SK-N-MC (cell line): ENCODE measurements around the gene C9orf152.
"Not testable (repeated sequence)": the region's sequence is repeated elsewhere in the genome, so short reads cannot be mapped to it uniquely, and the experiment has no call there.

ENCODE experiments used
- DNase-seq: peaks from one replicate; pipeline ENCODE4 v3.0.0-alpha.2; 2011; ENCODE audit warnings: low read depth, low spot score
- H3K27ac ChIP-seq: fragments of 200-600 bp; sonication (generic); 2 replicates; pipeline ENCODE4 v1.5.1; 2016; ENCODE audit warnings: mixed run types
- H3K36me3 ChIP-seq: fragments of 200-600 bp; sonication (generic); 2 replicates; pipeline ENCODE4 v1.6.1; 2017; ENCODE audit warnings: antibody characterized with exemption, low read length, mixed read lengths; ENCODE audit not compliant: insufficient read depth
- H3K4me3 ChIP-seq: fragments of 200-600 bp; sonication (generic); 2 replicates; pipeline ENCODE4 v1.5.1; 2016
- H3K9ac ChIP-seq: fragments of 200-600 bp; sonication (generic); 2 replicates; pipeline ENCODE4 v1.8.0; 2017; ENCODE audit warnings: mixed run types, mixed read lengths; ENCODE audit not compliant: insufficient read length
- H3K9me3 ChIP-seq: fragments of 200-600 bp; sonication (generic); 2 replicates; pipeline ENCODE4 v1.6.1; 2017; ENCODE audit warnings: low read depth, mild to moderate bottlenecking, antibody characterized with exemption, low read length, moderate library complexity, mixed read lengths
- EZH2 ChIP-seq: fragments of 200-600 bp; sonication (generic); IDR thresholded peaks from one replicate; pipeline ENCODE4 v1.6.1; 2017; ENCODE audit warnings: antibody characterized with exemption
- FOXP2 ChIP-seq: optimal IDR thresholded peaks from 2 replicates; pipeline ENCODE3; 2011; ENCODE audit warnings: mild to moderate bottlenecking, moderate library complexity; ENCODE audit not compliant: insufficient read depth; ENCODE audit errors: extremely low read length, control extremely low read depth
- POLR2AphosphoS5 ChIP-seq: IDR thresholded peaks from 2 replicates; pipeline ENCODE4 v1.6.1; 2012; ENCODE audit warnings: mild to moderate bottlenecking, low read depth, low read length, borderline replicate concordance

C9orf152 gene, protein sequence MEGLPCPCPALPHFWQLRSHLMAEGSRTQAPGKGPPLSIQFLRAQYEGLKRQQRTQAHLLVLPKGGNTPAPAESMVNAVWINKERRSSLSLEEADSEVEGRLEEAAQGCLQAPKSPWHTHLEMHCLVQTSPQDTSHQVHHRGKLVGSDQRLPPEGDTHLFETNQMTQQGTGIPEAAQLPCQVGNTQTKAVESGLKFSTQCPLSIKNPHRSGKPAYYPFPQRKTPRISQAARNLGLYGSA

DNA sequence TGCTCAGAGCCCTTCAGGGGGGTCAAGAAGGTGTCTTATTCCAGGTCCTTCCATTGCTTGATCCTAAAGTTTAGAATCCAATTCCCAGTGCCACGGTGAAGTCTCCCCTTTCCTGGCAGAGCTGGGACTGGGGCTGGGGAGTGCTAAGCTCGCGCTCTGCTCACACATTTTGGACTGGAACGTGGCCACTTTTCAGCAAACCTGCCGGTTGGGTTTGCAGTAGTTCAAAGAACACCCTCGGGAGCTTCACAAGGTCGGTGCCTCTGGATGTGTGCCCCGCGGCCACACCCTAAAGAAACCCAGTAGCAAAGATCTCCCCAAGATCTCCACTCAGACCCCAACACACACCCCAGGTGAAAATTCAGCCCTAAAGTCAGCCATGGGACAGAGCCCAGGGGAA, at the start of gene C9orf152:
TSS of gene C9orf152 (minus strand) at position 129 of the 400 bp plus-strand sequence. CDS start 580 bp downstream, outside the sequence.
- H3K9ac ChIP-seq, result no peak within 1 kb of the TSS
- H3K36me3 ChIP-seq, result no peaks in the 10 kb centered on the region
- no peak for DNase-seq
- H3K4me3 ChIP-seq, result no peak within 1 kb of the TSS
- no peak within 1 kb of the TSS for H3K27ac ChIP-seq
- no peaks in the 10 kb centered on the region for H3K9me3 ChIP-seq
- TF ChIP-seq EZH2, result no peak
- TF ChIP-seq FOXP2, result no peak
- no peak for TF ChIP-seq POLR2AphosphoS5

DNA sequence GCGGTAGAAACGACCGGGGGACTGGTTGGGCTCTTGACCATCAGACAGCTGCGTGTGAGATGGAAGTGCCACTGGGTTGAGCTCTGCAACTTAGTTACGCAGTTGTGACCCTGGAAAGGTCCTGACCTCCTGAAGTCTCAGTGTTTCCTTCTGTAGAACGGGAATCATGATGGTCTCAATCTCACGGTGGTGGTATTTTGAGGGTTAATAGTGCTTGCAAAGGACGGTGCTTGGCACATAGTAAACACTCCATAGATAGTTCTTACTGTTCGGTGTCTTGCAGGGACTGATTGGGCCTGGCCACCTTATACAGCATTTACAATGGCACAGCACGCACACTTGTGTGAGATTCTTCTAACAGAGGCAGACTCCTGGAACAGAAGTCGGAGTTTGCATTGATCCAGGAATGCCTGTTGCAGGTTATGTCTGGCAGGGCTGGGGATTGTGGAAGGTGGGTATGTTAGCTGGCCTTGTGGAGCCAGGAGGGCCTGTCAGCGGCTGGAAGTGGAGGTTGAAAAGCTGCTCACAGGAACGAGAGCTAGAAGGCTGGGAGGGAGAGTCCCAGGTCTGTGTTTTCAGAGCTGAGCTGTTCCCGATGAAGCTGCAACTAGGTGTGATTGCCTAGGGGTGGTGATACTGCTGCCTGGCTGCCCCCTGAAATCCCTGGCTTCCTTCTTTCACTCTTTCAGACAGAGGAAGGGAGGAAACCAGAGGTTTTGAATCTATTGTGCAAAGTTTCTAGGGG, 49.3 kb upstream of the C9orf152 start:
- Histone ChIP-seq H3K4me3 (peak overlapping the region; percentile 93), H3K9me3 (no peaks in the 10 kb centered on the region), H3K27ac (peak overlapping the region; percentile 29; the same call in 1 of the 2 replicates), H3K36me3 (peaks cover 4% of the 10 kb centered on the region; the same call in 1 of the 2 replicates), H3K9ac (peak overlapping the region; percentile 69)
- DNase-seq, result no peak
- TF ChIP-seq POLR2AphosphoS5 (no peak), EZH2 (no peak), FOXP2 (no peak)

DNA sequence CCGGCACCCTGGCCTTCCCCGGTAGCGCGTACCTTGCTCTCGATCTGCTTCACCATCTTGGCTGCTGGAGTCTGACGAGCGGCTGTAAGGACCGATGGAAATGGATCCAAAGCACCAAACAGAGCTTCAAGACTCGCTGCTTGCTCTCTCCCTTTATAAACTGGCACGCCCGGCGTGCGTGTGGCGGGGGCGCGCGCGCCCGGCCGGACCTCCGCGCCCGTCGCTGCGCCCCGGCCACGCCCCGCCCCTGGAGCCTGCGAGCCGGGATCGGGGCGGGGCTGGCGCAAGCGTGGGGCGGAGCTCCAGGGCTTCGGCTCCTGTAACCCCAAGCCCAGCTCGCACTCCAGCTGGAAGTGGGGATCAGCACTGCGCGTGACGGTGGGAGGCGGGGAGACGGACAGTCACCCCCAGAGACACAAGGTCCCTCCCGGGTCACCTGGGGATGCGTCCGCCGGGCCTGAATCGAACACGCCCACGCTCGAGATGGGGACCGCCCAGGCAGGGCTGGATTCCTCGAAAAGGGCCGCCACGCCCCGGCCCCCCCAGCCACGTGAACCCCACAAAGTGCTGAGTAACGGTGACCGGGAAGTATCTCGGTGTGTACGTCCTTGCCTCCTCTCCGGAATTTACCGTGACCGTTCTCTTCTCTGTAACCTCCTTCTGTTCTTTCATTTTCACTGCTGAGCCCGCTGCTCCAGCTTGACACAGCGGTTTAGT, 48.6 kb upstream of the C9orf152 start, which contains the start of gene TXN:
TSS of gene TXN (minus strand) at position 128 of the 717 bp plus-strand sequence. CDS start at position 56, 72 bp downstream.
- peak within 1 kb of the TSS; percentile 93 for H3K4me3 ChIP-seq
- DNase-seq, result peak; percentile 58

DNA sequence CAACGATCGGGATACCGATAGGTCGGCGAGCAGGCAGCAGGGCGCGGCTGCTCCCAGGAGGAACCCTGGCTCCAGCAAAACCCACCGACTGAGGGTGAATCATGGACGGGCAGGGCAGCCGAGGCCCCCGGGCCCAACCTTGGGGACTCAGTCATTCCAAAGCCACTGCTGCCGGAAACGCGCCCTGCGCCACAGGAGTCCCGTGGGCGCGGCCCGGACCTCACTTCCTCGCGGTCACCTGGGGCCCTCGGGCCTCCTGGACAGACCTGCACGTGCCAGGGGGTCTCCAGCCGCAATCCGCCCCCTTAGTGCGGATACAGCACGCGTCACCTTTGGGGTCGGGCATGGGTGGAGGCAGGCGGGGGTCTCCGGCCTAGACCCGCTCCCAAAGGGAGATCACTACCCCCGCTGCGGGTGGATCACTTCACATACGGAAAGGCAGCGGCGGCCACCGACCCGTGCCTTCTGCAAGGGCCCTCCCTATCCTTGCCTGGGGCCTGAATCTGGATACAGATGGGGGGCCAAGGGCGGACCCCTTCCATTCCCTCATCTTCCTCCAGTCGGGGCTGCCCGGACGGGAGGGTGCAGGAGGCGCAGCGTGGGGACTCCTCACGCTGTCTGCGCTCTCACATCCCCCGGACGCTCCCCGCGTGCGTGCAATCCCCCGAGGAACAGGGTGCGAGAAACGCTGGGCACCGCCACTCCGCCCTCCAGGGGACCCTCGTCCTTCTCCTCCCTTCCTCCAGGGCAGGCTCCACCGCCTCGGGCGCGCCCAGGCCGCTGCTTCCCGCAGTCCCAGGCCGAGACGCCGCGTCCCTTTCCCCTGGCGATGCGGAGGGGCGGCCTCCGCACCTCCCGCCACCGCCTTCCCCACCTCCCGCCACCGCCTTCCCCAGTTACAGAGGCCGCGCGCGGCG, 47.8 kb upstream of the C9orf152 start:
- Histone ChIP-seq H3K9me3 (no peaks in the 10 kb centered on the region), H3K36me3 (peaks cover 15% of the 10 kb centered on the region), H3K4me3 (peak overlapping the region; percentile 93), H3K27ac (peak overlapping the region; percentile 73; the same call in 1 of the 2 replicates), H3K9ac (peak overlapping the region; percentile 90)
- no peak for DNase-seq
- TF ChIP-seq FOXP2 (no peak), POLR2AphosphoS5 (no peak), EZH2 (no peak)

More for the DNA sequence above, 48.6 kb upstream of the C9orf152 start, which contains the start of gene TXN:
- H3K9ac ChIP-seq, result peak within 1 kb of the TSS; percentile 90
- no peak for TF ChIP-seq EZH2
- TF ChIP-seq FOXP2, result peak; percentile 27
- TF ChIP-seq POLR2AphosphoS5, result peak; percentile 98
- H3K9me3 ChIP-seq, result no peaks in the 10 kb centered on the region
- H3K36me3 ChIP-seq, result peaks cover 9% of the 10 kb centered on the region
- peak within 1 kb of the TSS; percentile 73 for H3K27ac ChIP-seq

DNA sequence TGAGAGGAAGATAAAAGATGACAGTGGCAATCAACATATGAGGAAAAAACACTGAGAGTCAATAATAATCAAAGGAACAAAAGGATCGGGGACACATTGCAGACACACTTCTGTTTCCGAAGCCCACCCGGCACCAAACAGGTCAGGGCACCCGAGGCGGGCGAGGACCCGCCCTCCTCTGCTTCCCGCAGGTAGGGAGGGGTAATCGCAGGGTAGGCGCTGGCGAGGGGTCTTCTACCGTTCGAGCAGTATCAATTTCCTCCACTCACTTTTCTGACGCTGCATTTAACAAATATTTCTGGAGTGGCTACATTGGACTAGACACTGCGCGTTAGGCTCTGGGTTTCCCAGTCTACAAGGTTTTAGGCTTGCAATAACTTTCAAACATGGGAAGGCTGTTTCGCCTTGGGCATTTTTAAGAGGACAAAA, 47.1 kb upstream of the C9orf152 start:
- no peak overlapping the region for H3K27ac ChIP-seq
- H3K4me3 ChIP-seq, result peak overlapping the region; percentile 93

DNA sequence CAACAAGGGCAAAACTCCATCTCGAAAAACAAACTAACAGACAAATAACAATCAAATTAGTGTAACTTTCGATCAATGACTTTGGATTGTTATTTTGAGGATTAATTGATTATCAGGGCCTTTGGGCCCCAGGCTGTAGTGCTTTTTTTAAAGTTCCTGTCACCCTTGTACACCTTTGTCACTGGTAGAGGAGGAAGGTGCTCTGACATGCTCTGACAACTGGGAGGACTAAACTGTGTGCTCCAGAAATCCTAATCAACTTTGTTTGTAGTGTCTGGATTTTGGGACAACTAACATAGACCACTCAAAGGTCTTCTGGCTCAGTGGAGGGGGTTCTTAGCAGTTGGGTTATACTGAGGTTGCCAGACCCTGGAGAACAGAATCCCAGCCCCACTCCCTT, 46.5 kb upstream of the C9orf152 start:
- H3K36me3 ChIP-seq, result peaks cover 27% of the 10 kb centered on the region
- DNase-seq, result no peak
- H3K9ac ChIP-seq, result peak overlapping the region; percentile 90
- H3K27ac ChIP-seq, result no peak overlapping the region
- H3K4me3 ChIP-seq, result peak overlapping the region; percentile 93
- no peaks in the 10 kb centered on the region for H3K9me3 ChIP-seq
- no peak for TF ChIP-seq POLR2AphosphoS5
- no peak for TF ChIP-seq EZH2
- TF ChIP-seq FOXP2, result no peak

More for the DNA sequence above, 47.1 kb upstream of the C9orf152 start:
- peaks cover 21% of the 10 kb centered on the region for H3K36me3 ChIP-seq
- no peak for DNase-seq
- H3K9me3 ChIP-seq, result no peaks in the 10 kb centered on the region
- TF ChIP-seq FOXP2 (no peak), POLR2AphosphoS5 (no peak), EZH2 (no peak)
- peak overlapping the region; percentile 90 for H3K9ac ChIP-seq

DNA sequence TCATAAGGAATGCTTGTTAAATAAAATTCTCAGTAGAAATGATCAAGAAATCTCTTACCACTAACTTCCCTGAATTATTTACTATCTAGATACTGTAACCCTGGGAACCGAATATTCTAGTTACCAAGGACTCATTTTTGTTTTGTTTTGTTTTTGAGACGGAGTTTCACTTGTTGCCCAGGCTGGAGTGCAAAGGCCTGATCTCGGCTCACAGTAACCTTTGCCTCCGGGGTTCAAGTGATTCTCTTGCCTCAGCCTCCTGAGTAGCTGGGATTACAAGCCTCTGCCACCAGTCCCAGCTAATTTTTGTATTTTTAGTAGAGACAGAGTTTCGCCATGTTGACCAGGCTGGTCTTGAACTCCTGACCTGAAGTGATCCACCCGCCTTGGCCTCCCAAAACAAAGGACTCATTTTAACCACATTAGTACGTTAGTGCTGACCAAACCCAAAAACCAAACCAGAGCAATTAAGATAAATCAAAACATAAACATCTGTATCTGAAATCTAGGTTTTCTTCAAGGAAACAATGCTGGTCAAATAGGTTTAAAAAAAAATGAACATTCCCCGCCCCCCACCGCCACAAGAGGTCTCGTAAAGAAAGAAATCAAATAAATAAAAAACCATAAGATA, 44.7 kb upstream of the C9orf152 start:
- peaks cover 44% of the 10 kb centered on the region for H3K36me3 ChIP-seq
- H3K4me3 ChIP-seq, result no peak overlapping the region
- no peaks in the 10 kb centered on the region for H3K9me3 ChIP-seq
- no peak for TF ChIP-seq FOXP2
- no peak for DNase-seq
- no peak overlapping the region for H3K27ac ChIP-seq
- no peak overlapping the region for H3K9ac ChIP-seq

DNA sequence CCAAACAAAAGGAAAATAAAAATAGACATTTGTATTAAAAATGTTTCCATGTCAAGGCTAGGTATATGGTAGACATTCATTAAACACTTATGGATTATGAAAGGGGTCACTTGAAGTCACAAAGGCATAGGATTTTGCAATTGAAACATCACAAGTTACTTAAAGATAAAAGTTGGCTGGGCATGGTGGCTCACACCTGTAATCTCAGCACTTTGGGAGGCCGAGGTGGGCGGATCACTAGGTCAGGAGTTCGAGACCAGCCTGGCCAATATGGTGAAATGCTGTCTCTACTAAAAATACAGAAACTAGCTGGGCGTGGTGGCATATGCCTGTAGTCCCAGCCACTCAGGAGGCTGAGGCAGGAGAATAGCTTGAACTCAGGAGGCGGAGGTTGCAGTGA, 43.8 kb upstream of the C9orf152 start:
- DNase-seq, H3K27ac ChIP-seq, H3K4me3 ChIP-seq, H3K9me3 ChIP-seq, H3K9ac ChIP-seq: not testable (repeated sequence)
- peaks cover 52% of the 10 kb centered on the region for H3K36me3 ChIP-seq
